ENCODE measurements around the gene TRPM1.

Gene TRPM1

GRCh38 chr15:30962079-30962478 lies 139.4 kb downstream of the TRPM1 start:
- no peak for DNase-seq

GRCh38 chr15:30958219-30958618 lies 143.3 kb downstream of the TRPM1 start:
- DNase-seq = no peak

GRCh38 chr15:30956216-30957124 lies 145.1 kb downstream of the TRPM1 start:
- no peak for DNase-seq

DNA sequence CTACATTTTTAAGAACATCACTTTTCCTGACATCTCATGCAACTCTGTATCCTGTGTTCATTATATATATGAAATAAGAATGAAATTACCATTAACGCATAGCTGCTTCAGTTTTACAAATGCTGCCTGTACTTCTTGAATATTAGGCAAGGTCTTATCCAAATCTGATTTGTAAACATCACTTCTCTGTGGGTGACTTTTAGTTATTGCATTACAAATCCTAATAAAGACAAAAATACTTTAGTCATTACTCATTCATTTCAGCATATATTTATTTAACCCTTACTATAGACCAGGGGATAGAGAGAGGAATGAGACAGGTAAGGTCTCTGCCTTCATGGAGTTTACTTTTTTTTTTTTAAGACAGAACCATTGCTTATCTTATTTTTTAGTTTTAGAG lies 146.9 kb downstream of the TRPM1 start:
- no peak for DNase-seq

DNA sequence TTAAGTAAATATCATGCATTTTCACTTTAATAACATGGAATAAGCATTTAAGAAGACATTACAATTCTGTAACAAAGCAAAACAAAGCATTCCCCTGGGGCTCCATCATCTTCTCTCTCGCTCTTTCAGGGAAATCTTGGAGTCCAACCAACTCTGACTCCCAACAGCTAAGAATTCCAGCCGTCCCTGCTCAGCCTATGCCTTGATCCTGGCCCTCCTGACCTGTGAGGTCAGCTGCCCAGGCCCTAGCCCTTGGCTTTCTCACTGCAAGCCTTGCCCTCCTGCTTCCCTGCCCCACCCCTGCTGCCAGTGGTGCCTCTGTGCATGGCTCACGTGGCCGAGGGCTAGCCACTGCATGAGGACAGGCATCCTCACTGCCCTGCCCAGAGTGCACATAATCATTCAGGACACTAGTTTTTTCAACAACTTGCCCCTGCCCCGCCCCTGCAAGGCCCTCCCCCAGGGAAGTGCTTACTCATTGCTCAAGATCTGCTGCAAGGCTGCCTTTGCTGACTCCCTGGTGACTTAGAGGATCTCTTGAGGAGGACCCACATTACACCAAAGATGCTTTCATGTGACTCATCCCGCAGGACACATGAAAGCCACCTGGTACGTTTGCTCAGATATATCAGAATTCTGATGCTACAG lies 147.7 kb downstream of the TRPM1 start:
- DNase-seq = no peak

- DNase-seq = no peak
Measured at GRCh38 chr15:30953183-30953582, 148.3 kb downstream of the TRPM1 start.

Data from CD4-positive, alpha-beta T cell treated with Interleukin-4 for 4 hours (primary cell).